ENCODE data around the gene SEMA6B.

The SEMA6B gene

GRCh38 chr19:4602173-4602788 is 42.8 kb upstream of the SEMA6B start:
- Histone ChIP-seq H3K27ac (no peak overlapping the region), H3K4me3 (ENCODE audit: low read depth in 1 of 2, low read length in 1 of 2) (no peak overlapping the region), H3K27me3 (peaks cover 96% of the 10 kb centered on the region), H3K36me3 (no peaks in the 10 kb centered on the region), H3K4me1 (ENCODE audit: control insufficient read depth in 1 of 2, insufficient read depth in 1 of 2, low read depth in 1 of 2, low read length in 1 of 2) (peaks cover 3 to 12% of the 10 kb centered on the region in 2 experiments), H3K9me3 (no peaks in the 10 kb centered on the region)
- TF ChIP-seq CTCF (IDR thresholded peaks at IDR 0.05): no peak

- Histone ChIP-seq H3K36me3 (no peaks in the 10 kb centered on the region), H3K27me3 (peaks cover 96% of the 10 kb centered on the region), H3K4me1 (ENCODE audit: control insufficient read depth in 1 of 2, insufficient read depth in 1 of 2, low read depth in 1 of 2, low read length in 1 of 2) (peaks cover 3 to 8% of the 10 kb centered on the region in 2 experiments), H3K27ac (no peak overlapping the region), H3K4me3 (ENCODE audit: low read depth in 1 of 2, low read length in 1 of 2) (no peak overlapping the region), H3K9me3 (no peaks in the 10 kb centered on the region)
- no peak for TF ChIP-seq CTCF (IDR thresholded peaks at IDR 0.05)
Observed at GRCh38 chr19:4600893-4601292, 41.4 kb upstream of the SEMA6B start.

GRCh38 chr19:4600082-4600481 is 40.6 kb upstream of the SEMA6B start:
- Histone ChIP-seq H3K27ac (no peak overlapping the region), H3K4me1 (ENCODE audit: control insufficient read depth in 1 of 2, insufficient read depth in 1 of 2, low read depth in 1 of 2, low read length in 1 of 2) (peaks cover 3 to 8% of the 10 kb centered on the region in 2 experiments), H3K27me3 (peaks cover 96% of the 10 kb centered on the region), H3K36me3 (no peaks in the 10 kb centered on the region), H3K4me3 (ENCODE audit: low read depth in 1 of 2, low read length in 1 of 2) (no peak overlapping the region), H3K9me3 (no peaks in the 10 kb centered on the region)
- no peak for TF ChIP-seq CTCF (IDR thresholded peaks at IDR 0.05)

GRCh38 chr19:4598712-4599111 is 39.2 kb upstream of the SEMA6B start:
- no peak overlapping the region for H3K27ac ChIP-seq
- H3K4me1 ChIP-seq (ENCODE audit: control insufficient read depth in 1 of 2, insufficient read depth in 1 of 2, low read depth in 1 of 2, low read length in 1 of 2): peaks cover 3 to 8% of the 10 kb centered on the region in 2 experiments
- peaks cover 99% of the 10 kb centered on the region for H3K27me3 ChIP-seq
- H3K4me3 ChIP-seq (ENCODE audit: low read depth in 1 of 2, low read length in 1 of 2): peak overlapping the region in 1 of 2 experiments; percentile 38
- H3K9me3 ChIP-seq: no peaks in the 10 kb centered on the region
- H3K36me3 ChIP-seq: no peaks in the 10 kb centered on the region
- TF ChIP-seq CTCF (IDR thresholded peaks at IDR 0.05): no peak

- no peak for TF ChIP-seq CTCF (IDR thresholded peaks at IDR 0.05)
- Histone ChIP-seq H3K27me3 (peaks cover 99% of the 10 kb centered on the region), H3K4me1 (ENCODE audit: control insufficient read depth in 1 of 2, insufficient read depth in 1 of 2, low read depth in 1 of 2, low read length in 1 of 2) (peaks cover 3 to 8% of the 10 kb centered on the region in 2 experiments), H3K27ac (no peak overlapping the region), H3K4me3 (ENCODE audit: low read depth in 1 of 2, low read length in 1 of 2) (peak overlapping the region in 1 of 2 experiments; percentile 38), H3K9me3 (no peaks in the 10 kb centered on the region), H3K36me3 (no peaks in the 10 kb centered on the region)
Observed at GRCh38 chr19:4597975-4598671, 38.6 kb upstream of the SEMA6B start.
